ENCODE results near the gene MUC21.

- TF ChIP-seq POLR2A (IDR thresholded peaks at IDR 0.05) (no peak), CTCF (IDR thresholded peaks at IDR 0.05) (no peak)
Measured at GRCh38 chr6:30974490-30975252, 8.8 kb upstream of the MUC21 start.

Measured in gastroesophageal sphincter (tissue), 3 donors.